Mesendoderm (in vitro differentiated cells): Measurements from ENCODE around the gene TRIM46.
"Not testable (repeated sequence)": the region's sequence is repeated elsewhere in the genome, so short reads cannot be mapped to it uniquely, and the experiment has no call there.

Experiments
- DNase-seq: peaks from one replicate; pipeline ENCODE4 v3.0.0; 2013
- H2AK5ac ChIP-seq: 2 replicates; pipeline ENCODE4 v1.6.1; 2013; ENCODE audit warnings: low read length, inconsistent platforms
- H2BK120ac ChIP-seq: 2 replicates; pipeline ENCODE4 v1.6.1; 2013; ENCODE audit warnings: low read depth, mild to moderate bottlenecking, low read length, moderate library complexity, mixed read lengths
- H2BK15ac ChIP-seq: replicated peaks from 2 replicates; pipeline ENCODE4 v1.6.1; 2013; ENCODE audit warnings: low read depth, mild to moderate bottlenecking, moderate library complexity
- H2BK5ac ChIP-seq: 2 replicates; pipeline ENCODE4 v1.6.1; 2013; ENCODE audit warnings: low read length, inconsistent platforms
- H3K18ac ChIP-seq: 2 replicates; pipeline ENCODE4 v1.6.1; 2013; ENCODE audit warnings: mild to moderate bottlenecking, low read length, mixed read lengths
- H3K23ac ChIP-seq: one replicate; pipeline ENCODE4 v1.6.1; 2013; ENCODE audit warnings: low read length
- H3K27ac ChIP-seq: 2 replicates; pipeline ENCODE4 v1.5.1; 2013; ENCODE audit warnings: low read depth, mild to moderate bottlenecking, inconsistent platforms, low read length, moderate library complexity
- H3K27me3 ChIP-seq: 2 replicates; pipeline ENCODE4 v1.6.1; 2013; ENCODE audit warnings: low read length, control low read depth, mild to moderate bottlenecking, inconsistent platforms; ENCODE audit not compliant: insufficient read depth, poor library complexity
- H3K36me3 ChIP-seq: 2 replicates; pipeline ENCODE4 v1.6.1; 2013; ENCODE audit warnings: low read length, inconsistent platforms; ENCODE audit not compliant: control insufficient read depth, insufficient read depth
- H3K4ac ChIP-seq: one replicate; pipeline ENCODE4 v1.6.1; 2013; ENCODE audit warnings: low read depth, mild to moderate bottlenecking, low read length, moderate library complexity
- H3K4me1 ChIP-seq: 2 replicates; pipeline ENCODE4 v1.6.1; 2013; ENCODE audit warnings: low read depth, low read length, inconsistent platforms; ENCODE audit not compliant: control insufficient read depth
- H3K4me2 ChIP-seq: 2 replicates; pipeline ENCODE4 v1.6.1; 2013; ENCODE audit warnings: low read length
- H3K4me3 ChIP-seq: 2 replicates; pipeline ENCODE4 v1.5.1; 2013; ENCODE audit warnings: mild to moderate bottlenecking, low read length
- H3K56ac ChIP-seq: one replicate; pipeline ENCODE4 v1.6.1; 2013; ENCODE audit warnings: low read length
- H3K79me1 ChIP-seq: 2 replicates; pipeline ENCODE4 v1.6.1; 2013; ENCODE audit warnings: low read length, inconsistent platforms
- H3K79me2 ChIP-seq: 2 replicates; pipeline ENCODE4 v1.6.1; 2013; ENCODE audit warnings: mild to moderate bottlenecking, low read length; ENCODE audit not compliant: control insufficient read depth, insufficient read depth
- H3K9ac ChIP-seq: 2 replicates; pipeline ENCODE4 v1.6.1; 2013; ENCODE audit warnings: low read length, inconsistent platforms
- H4K5ac ChIP-seq: one replicate; pipeline ENCODE4 v1.6.1; 2013; ENCODE audit warnings: low read length
- H4K8ac ChIP-seq: one replicate; pipeline ENCODE4 v1.6.1; 2013; ENCODE audit warnings: low read depth, mild to moderate bottlenecking, control low read depth, low read length, moderate library complexity
- WGBS: extraction: QIAGEN DNeasy Blood & Tissue Kit; methylation state at CpG from one replicate; pipeline ENCODE4 v1.1.7; 2013; ENCODE audit warnings: low lambda C conversion rate, missing lambda C conversion rate; ENCODE audit not compliant: insufficient coverage; ENCODE audit errors: extremely low coverage; 5-methylcytosine and 5-hydroxymethylcytosine counted together

The TRIM46 gene

GRCh38 chr1:155226910-155227260, 53.2 kb downstream of the TRIM46 start:
- H4K5ac ChIP-seq: peak overlapping the region; percentile 84
- H3K27me3 ChIP-seq: no peaks in the 10 kb centered on the region
- no peak overlapping the region for H4K8ac ChIP-seq
- peak overlapping the region; percentile 98 for H3K9ac ChIP-seq
- H2BK15ac ChIP-seq: no peak overlapping the region
- peak overlapping the region; percentile 52 for H3K18ac ChIP-seq
- whole genome bisulfite sequencing: no CpG with 5 or more reads among the region's 19 CpGs
- H3K56ac ChIP-seq: peak overlapping the region; percentile 99
- no peak overlapping the region for H2BK120ac ChIP-seq
- H3K4me1 ChIP-seq: peaks cover 4% of the 10 kb centered on the region
- peak overlapping the region; percentile 88 for H3K4me3 ChIP-seq
- H3K27ac ChIP-seq: peak overlapping the region; percentile 75
- DNase-seq: no peak
- peak overlapping the region; percentile 89 for H3K4ac ChIP-seq
- H3K4me2 ChIP-seq: peak overlapping the region; percentile 86
- peak overlapping the region; percentile 63 for H2BK5ac ChIP-seq
- H3K36me3 ChIP-seq: no peaks in the 10 kb centered on the region
- H3K79me1 ChIP-seq: no peaks in the 10 kb centered on the region
- H2AK5ac ChIP-seq: peak overlapping the region; percentile 67
- no peak overlapping the region for H3K23ac ChIP-seq
- no peaks in the 10 kb centered on the region for H3K79me2 ChIP-seq

- Histone ChIP-seq H3K18ac (peak overlapping the region; percentile 24), H3K27ac (peak overlapping the region; percentile 75), H2AK5ac (peak overlapping the region; percentile 99), H3K36me3 (no peaks in the 10 kb centered on the region), H3K4me1 (peaks cover 4% of the 10 kb centered on the region), H3K4me3 (peak overlapping the region; percentile 88), H3K79me1 (no peaks in the 10 kb centered on the region), H3K4ac (peak overlapping the region; percentile 84), H3K27me3 (no peaks in the 10 kb centered on the region), H2BK5ac (peak overlapping the region; percentile 64), H3K9ac (peak overlapping the region; percentile 98), H2BK120ac (no peak overlapping the region), H4K5ac (peak overlapping the region; percentile 84), H3K56ac (peak overlapping the region; percentile 99), H3K79me2 (no peaks in the 10 kb centered on the region), H4K8ac (no peak overlapping the region), H3K4me2 (peak overlapping the region; percentile 86), H2BK15ac (no peak overlapping the region), H3K23ac (no peak overlapping the region)
- no CpG with 5 or more reads among the region's 42 CpGs for WGBS
- peak; percentile 100 for DNase-seq
These were observed 53.8 kb downstream of the TRIM46 start for GRCh38 chr1:155227261-155228095.

GRCh38 chr1:155228096-155228427, 54.4 kb downstream of the TRIM46 start:
- peaks cover 4% of the 10 kb centered on the region for H3K4me1 ChIP-seq
- H2BK15ac ChIP-seq: no peak overlapping the region
- H3K56ac ChIP-seq: peak overlapping the region; percentile 95
- H4K5ac ChIP-seq: no peak overlapping the region
- no CpG with 5 or more reads among the region's 9 CpGs for WGBS
- peak overlapping the region; percentile 24 for H3K18ac ChIP-seq
- H3K4me3 ChIP-seq: no peak overlapping the region
- peak overlapping the region; percentile 64 for H2BK5ac ChIP-seq
- no peaks in the 10 kb centered on the region for H3K36me3 ChIP-seq
- no peak overlapping the region for H3K23ac ChIP-seq
- DNase-seq: no peak
- no peaks in the 10 kb centered on the region for H3K79me2 ChIP-seq
- H3K79me1 ChIP-seq: no peaks in the 10 kb centered on the region
- H2AK5ac ChIP-seq: peak overlapping the region; percentile 99
- peak overlapping the region; percentile 59 for H3K4me2 ChIP-seq
- peak overlapping the region; percentile 84 for H3K4ac ChIP-seq
- no peak overlapping the region for H2BK120ac ChIP-seq
- H3K9ac ChIP-seq: peak overlapping the region; percentile 82
- no peak overlapping the region for H4K8ac ChIP-seq
- no peaks in the 10 kb centered on the region for H3K27me3 ChIP-seq
- no peak overlapping the region for H3K27ac ChIP-seq

- H3K4me1 ChIP-seq, H2BK120ac ChIP-seq, H3K4me2 ChIP-seq, H3K79me2 ChIP-seq, H2AK5ac ChIP-seq, H4K8ac ChIP-seq, H3K18ac ChIP-seq, H2BK5ac ChIP-seq, H3K27ac ChIP-seq, H3K4ac ChIP-seq, H3K4me3 ChIP-seq, H3K23ac ChIP-seq, H3K79me1 ChIP-seq, H4K5ac ChIP-seq, DNase-seq, H2BK15ac ChIP-seq, H3K56ac ChIP-seq, H3K36me3 ChIP-seq, H3K27me3 ChIP-seq, H3K9ac ChIP-seq: not testable (repeated sequence)
- no CpG with 5 or more reads among the region's 3 CpGs for WGBS
These were observed 57.7 kb downstream of the TRIM46 start for GRCh38 chr1:155231302-155231701.

- DNase-seq: peak; percentile 22
- not testable (repeated sequence) for H4K5ac ChIP-seq, H3K18ac ChIP-seq, H3K9ac ChIP-seq, H3K23ac ChIP-seq, H2BK120ac ChIP-seq, H3K4me2 ChIP-seq, H2BK15ac ChIP-seq, H3K27me3 ChIP-seq, H2AK5ac ChIP-seq, H3K36me3 ChIP-seq, H3K79me2 ChIP-seq, H4K8ac ChIP-seq, H3K4me3 ChIP-seq, H3K27ac ChIP-seq, H3K79me1 ChIP-seq, H3K56ac ChIP-seq, H2BK5ac ChIP-seq, H3K4ac ChIP-seq, H3K4me1 ChIP-seq
- WGBS: no CpG with 5 or more reads among the region's 13 CpGs
These were observed 58.6 kb downstream of the TRIM46 start for GRCh38 chr1:155232001-155232978.
